CD4-positive, alpha-beta T cell treated with Interferon gamma for 1 hour (primary cell): Measurements from ENCODE around the gene PGAM5.

Source experiments
- DNase-seq: peaks from one replicate; pipeline ENCODE4 v3.0.0-alpha.2; 2020

The PGAM5 gene

GRCh38 chr12:132710405-132711079, at the start of gene PGAM5:
Gene PGAM5, plus strand, starts transcription at chr12:132710842. Its CDS starts 35 bp downstream, at chr12:132710877.
- DNase-seq: peak; percentile 95

GRCh38 chr12:132660996-132661395, 49.6 kb upstream of the PGAM5 start:
- no peak for DNase-seq

- DNase-seq: no peak
Observed at GRCh38 chr12:132661972-132662371, 48.7 kb upstream of the PGAM5 start.

- DNase-seq: no peak
Observed at GRCh38 chr12:132662901-132663755, 47.5 kb upstream of the PGAM5 start.

GRCh38 chr12:132664206-132665148, 46.2 kb upstream of the PGAM5 start:
- DNase-seq: no peak

- DNase-seq: no peak
Observed at GRCh38 chr12:132665149-132665491, 45.5 kb upstream of the PGAM5 start.

- no peak for DNase-seq
Observed at GRCh38 chr12:132665794-132666193, 44.8 kb upstream of the PGAM5 start.

- no peak for DNase-seq
Observed at GRCh38 chr12:132668191-132669088, 42.2 kb upstream of the PGAM5 start.

- no peak for DNase-seq
Observed at GRCh38 chr12:132669166-132669879, 41.3 kb upstream of the PGAM5 start.

- no peak for DNase-seq
Observed at GRCh38 chr12:132672116-132672515, 38.5 kb upstream of the PGAM5 start.

- DNase-seq: no peak
Observed at GRCh38 chr12:132672678-132673077, 38.0 kb upstream of the PGAM5 start.

- no peak for DNase-seq
Observed at GRCh38 chr12:132673288-132674179, 37.1 kb upstream of the PGAM5 start.

GRCh38 chr12:132674561-132674960, 36.1 kb upstream of the PGAM5 start:
- DNase-seq: no peak

GRCh38 chr12:132675757-132676432, 34.7 kb upstream of the PGAM5 start:
- no peak for DNase-seq

GRCh38 chr12:132677492-132677891, 33.1 kb upstream of the PGAM5 start:
- no peak for DNase-seq

GRCh38 chr12:132685400-132685799, 25.2 kb upstream of the PGAM5 start:
- DNase-seq: no peak

- no peak for DNase-seq
Observed at GRCh38 chr12:132686825-132687210, 23.8 kb upstream of the PGAM5 start.

- DNase-seq: peak; percentile 92
Observed at GRCh38 chr12:132687211-132688164, 23.2 kb upstream of the PGAM5 start, which contains the start of the genes POLE and PXMP2. Gene POLE, minus strand, starts transcription at chr12:132687342. Its CDS starts 27 bp downstream, at chr12:132687315. Gene PXMP2, plus strand, starts transcription at chr12:132687587. Its CDS starts 84 bp downstream, at chr12:132687671.
